Activated CD8-positive, alpha-beta memory T cell treated with anti-CD3 and anti-CD28 coated beads for 4 hours (primary cell): ENCODE data around the gene SNIP1.
A peak's percentile ranks its signal among the peaks of the same experiment; 100 is the strongest.
"Not testable (repeated sequence)": the region's sequence is repeated elsewhere in the genome, so short reads cannot be mapped to it uniquely, and the experiment has no call there.

Experiments used
- DNase-seq, 2 donors: peaks; one replicate each; pipeline ENCODE4 v3.0.0-alpha.2; 2020; ENCODE audit warnings: low read depth in 2 of 2

SNIP1 gene

GRCh38 chr1:37553927-37554808, at the start of gene SNIP1:
Gene SNIP1, minus strand, starts transcription at chr1:37554293. Its CDS starts 64 bp downstream, at chr1:37554229.
- DNase-seq: peak; percentile 84 to 87

- no peak for DNase-seq
Observed at GRCh38 chr1:37602750-37603694, 48.9 kb upstream of the SNIP1 start.

- no peak for DNase-seq
Observed at GRCh38 chr1:37601441-37601840, 47.3 kb upstream of the SNIP1 start.

- no peak for DNase-seq
Observed at GRCh38 chr1:37599940-37600339, 45.8 kb upstream of the SNIP1 start.

GRCh38 chr1:37596182-37596667, 42.1 kb upstream of the SNIP1 start:
- no peak for DNase-seq

GRCh38 chr1:37595440-37596181, 41.5 kb upstream of the SNIP1 start, which contains the start of gene GNL2:
Gene GNL2, minus strand, starts transcription at chr1:37595937. Its CDS starts 115 bp downstream, at chr1:37595822.
- DNase-seq: peak; percentile 90

- no peak for DNase-seq
Observed at GRCh38 chr1:37593726-37594125, 39.6 kb upstream of the SNIP1 start.

- no peak for DNase-seq
Observed at GRCh38 chr1:37588939-37589338, 34.8 kb upstream of the SNIP1 start.

- DNase-seq: not testable (repeated sequence)
Observed at GRCh38 chr1:37584544-37584943, 30.5 kb upstream of the SNIP1 start.

- DNase-seq: no peak
Observed at GRCh38 chr1:37575692-37576091, 21.6 kb upstream of the SNIP1 start.

GRCh38 chr1:37574834-37575480, 20.9 kb upstream of the SNIP1 start:
- no peak for DNase-seq

GRCh38 chr1:37570528-37571334, 16.6 kb upstream of the SNIP1 start:
- DNase-seq: no peak

- DNase-seq: no peak
Observed at GRCh38 chr1:37567023-37567422, 12.9 kb upstream of the SNIP1 start.

GRCh38 chr1:37564892-37565291, 10.8 kb upstream of the SNIP1 start:
- DNase-seq: no peak

- no peak for DNase-seq
Observed at GRCh38 chr1:37562984-37563383, 8.9 kb upstream of the SNIP1 start.

GRCh38 chr1:37561133-37562132, 7.3 kb upstream of the SNIP1 start:
- no peak for DNase-seq

GRCh38 chr1:37560401-37561132, 6.5 kb upstream of the SNIP1 start:
- DNase-seq: no peak

- DNase-seq: not testable (repeated sequence)
Observed at GRCh38 chr1:37559957-37560379, 5.9 kb upstream of the SNIP1 start.
